Activated CD4-positive, CD25-positive, alpha-beta regulatory T cell treated with anti-CD3 and anti-CD28 coated beads, Interleukin-2, amount 50 U/mL, for 24 hours (primary cell): ENCODE measurements around the gene KCND3.

Experiments used
- ATAC-seq, 2 donors: fragments of 150-1000 bp; cut with Tn5 transposase; one replicate each; pipeline ENCODE4 v1.10.0; 2021; ENCODE audit warnings: mild to moderate bottlenecking in 1 of 2, moderate library complexity in 1 of 2

KCND3 gene

GRCh38 chr1:111837393-111837792, 152.1 kb downstream of the KCND3 start:
- ATAC-seq: no peak

GRCh38 chr1:111836111-111836510, 153.4 kb downstream of the KCND3 start:
- no peak for ATAC-seq

DNA sequence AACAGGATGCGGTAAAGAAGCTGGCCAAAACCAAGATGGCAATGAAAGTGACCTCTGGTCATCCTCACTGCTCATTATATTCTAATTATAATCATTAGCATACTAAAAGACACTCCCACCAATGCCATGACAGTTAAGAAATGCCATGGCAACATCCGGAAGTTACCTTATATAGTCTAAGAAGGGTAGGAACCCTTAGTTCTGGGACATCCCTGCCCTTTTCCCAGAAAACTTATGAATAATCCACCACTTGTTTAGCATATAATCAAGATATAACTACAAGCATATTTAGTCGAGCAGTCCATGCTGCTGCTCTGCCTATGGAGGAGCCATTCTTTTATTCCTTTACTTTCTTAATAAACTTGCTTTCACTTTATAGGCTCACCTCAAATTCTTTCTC, 154.0 kb downstream of the KCND3 start:
- no peak for ATAC-seq

GRCh38 chr1:111834956-111835355, 154.5 kb downstream of the KCND3 start:
- ATAC-seq: no peak

DNA sequence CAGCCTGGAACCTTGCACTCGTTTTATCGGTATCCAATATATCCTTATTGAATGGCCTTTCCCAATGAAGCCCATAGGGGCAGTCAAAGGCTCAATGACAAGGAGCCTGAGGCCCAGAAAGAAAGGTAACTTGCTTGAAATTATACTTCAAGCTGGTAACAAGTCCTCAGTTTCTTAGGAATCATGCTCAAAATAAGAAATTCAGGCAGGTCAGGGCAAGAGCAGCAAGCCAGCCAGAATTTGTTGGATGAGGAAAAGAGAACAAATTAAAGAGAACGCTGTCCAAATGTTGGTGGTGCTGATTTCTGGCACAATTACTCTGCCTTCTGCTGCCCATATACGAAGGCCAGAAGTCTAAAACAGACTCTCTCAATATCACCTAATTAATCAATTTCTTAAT, 156.1 kb downstream of the KCND3 start:
- no peak for ATAC-seq

DNA sequence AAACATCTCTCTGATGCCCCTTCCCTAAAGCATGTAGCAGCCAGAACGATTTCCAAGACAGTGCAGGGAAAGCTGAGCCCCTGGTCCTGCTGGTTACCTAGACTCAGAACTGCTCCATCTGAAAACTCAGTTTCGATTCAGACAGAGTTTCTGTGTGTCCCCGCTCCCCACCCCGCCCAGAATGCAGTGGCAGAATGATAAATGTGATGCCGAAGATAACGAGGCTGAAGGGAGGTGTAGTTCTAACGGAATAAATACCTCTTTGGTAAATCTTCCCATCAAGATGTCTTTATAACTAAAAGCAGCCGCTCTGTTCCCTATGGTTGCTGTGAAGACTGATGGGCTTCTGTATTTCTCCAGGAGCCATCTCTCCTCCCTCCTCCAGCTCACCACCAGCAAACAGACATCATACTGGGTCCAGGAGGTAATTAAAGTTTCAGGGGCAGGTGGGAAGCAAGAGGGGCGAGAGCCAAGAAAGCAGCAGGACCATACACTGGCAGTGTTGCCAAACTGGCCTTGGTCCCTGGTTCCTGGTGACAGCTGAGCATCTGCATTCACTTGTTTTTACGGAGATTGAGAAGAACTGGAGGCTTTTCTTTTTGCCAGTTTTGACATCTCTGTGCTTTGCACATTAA, 156.8 kb downstream of the KCND3 start:
- no peak for ATAC-seq

DNA sequence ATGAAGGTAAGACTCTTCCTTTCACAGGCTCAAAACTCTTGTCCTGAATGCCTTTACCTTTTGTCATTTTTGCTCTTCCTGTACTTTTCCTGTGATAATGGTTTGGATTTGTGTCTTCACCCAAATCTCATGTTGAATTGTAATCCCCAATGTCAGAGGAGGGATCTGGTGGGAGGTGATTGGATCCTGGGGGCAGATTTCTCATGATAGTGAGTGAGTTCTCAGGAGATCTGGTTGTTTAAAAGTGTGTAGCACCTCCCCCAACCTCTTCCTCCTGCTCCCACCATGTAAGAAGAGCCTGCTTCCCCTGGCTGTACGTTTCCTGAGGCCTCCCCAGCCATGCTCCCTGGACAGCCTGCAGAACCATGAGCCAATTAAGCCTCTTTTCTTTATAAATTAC, 158.3 kb downstream of the KCND3 start:
- ATAC-seq: no peak

GRCh38 chr1:111827946-111828345, 161.5 kb downstream of the KCND3 start:
- ATAC-seq: no peak

GRCh38 chr1:111826278-111826677, 163.2 kb downstream of the KCND3 start:
- ATAC-seq: no peak

DNA sequence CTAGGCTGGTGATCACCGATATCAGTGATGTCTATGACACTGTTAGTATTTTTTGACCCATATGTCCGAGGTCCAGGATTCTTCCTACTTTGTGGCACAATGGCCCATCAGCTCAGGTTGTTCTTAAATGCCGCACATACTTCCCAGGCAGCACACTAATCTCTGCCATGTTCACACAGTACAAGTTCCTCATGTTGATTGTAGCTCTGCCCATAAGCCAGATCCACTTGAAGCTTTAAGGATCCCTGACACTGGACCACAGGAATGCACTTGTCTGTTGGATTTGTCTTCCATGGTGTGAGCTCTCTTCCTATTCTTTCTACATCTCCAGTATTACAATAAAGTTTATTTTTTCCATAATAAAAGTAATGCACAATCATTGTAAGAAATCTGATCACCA, 164.3 kb downstream of the KCND3 start:
- no peak for ATAC-seq

- ATAC-seq: no peak
Observed at GRCh38 chr1:111822138-111822537, 167.3 kb downstream of the KCND3 start.

DNA sequence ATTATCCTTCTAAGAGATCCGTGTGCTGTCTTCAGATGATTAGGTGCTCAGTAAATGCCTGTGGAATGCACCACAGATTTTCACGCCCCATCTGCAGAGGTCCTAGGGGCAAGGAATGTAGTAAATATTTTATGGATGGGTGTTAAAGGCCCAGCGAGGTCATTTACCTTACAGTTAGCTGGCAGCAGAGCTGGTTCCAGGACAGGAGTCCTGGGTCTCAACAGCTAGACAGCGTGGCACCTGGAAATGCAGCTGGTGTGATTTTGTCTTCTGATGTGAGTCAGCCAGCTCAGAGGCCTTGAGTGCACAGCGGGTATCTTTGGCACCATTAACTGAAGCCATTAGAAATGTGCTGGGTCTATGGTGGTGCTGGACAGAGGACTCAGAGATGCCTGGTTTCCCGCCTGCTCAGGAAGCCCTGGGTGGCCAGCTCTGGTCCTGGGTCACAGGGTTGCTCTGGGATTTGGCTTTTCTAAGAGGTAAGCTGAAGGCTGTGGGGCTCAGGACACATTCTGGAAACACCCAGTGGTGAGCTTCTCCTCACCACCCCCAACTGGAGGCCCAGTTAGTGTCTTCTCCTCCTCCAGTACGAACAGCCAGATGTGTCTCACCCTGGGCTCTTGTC, 168.2 kb downstream of the KCND3 start:
- no peak for ATAC-seq

DNA sequence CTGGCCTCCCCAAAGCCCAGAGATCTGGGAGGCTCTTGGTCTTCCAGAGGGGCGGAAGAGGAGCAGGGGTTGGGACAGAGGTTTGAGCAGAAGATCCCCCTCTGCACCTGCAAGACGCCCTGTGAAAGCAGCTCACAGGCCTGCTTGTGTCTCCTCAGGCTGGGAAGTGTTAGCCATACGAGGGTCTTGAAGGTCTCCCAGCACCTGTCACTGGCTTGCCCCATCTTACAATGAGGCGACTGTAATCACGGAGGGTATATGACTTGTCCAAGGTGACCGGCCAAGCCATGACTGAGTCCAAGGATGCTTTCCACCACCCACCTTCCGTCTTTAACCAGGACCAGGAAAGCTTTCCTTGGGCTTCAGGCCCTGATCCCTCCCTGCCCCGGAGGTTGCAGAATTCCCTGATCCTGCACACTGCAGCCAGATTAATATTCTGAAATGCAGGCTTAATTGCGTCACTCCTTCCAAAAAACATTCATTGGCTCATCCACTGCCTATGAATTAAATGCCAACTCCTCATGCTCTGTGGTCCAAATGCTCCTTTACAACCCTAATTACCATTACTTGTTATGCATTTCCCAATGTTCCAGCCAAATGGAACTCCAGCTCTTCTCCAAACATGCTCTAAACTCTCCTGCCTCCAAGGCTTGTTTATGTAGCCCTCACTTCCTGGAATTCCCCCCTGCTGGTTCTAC, 169.8 kb downstream of the KCND3 start:
- ATAC-seq: no peak

DNA sequence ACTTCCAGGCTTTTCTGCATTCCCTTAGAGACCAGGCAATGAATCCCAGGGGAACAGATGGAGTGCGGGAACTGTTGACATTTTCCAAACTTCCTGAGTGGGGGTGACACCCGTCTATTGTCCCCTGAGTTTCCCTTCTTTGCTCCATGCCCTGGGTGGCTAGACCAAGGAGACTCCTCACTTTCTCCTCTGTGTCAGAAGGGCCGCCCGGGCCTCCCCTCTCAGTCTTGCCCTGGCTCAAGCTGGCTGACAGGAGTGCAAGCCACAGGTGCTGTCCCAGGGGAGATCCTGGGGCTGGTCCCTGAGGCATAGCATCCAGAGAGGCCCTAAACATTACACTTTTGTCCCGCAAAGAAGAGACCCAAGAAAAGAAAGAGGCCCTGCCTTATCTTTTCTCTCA, 170.9 kb downstream of the KCND3 start:
- ATAC-seq: no peak

DNA sequence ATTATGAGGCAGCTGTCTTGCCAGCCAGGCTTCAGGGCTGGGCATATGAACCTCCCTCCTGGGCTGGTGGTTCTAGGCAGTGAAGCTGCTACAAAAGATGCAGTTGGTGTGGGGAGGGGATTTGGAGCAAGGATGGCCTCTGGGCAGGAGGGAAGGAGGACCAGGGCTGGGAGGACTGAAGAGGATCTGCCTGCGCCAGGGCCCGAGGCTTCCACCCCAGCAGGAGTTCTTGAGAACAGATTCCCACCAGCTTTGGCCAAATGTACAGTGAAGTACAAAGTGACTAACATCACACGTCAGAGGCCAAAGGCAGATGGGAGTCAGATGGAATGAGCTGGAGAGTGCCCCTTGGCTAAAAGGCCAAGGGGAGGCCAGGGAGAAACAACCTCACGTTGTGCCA, 171.4 kb downstream of the KCND3 start:
- ATAC-seq: no peak

DNA sequence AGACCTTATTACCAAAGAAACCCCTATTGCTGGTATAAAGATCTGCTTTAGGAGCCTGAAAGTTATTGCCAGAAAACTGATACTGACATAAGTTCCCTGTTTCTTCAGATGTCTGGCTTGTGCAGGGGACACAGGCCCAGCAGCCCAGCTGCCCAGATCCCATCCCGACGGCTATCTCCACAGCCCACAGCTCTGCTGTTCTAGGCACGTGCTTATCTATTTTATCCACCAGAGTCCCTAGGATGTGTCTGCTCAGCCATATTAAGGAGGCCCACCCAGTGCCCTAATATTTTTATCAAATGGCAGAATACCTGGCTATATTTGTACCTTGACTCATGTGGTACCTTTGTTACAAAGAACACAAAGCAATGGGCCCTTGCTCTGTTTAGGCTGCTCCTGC, 174.8 kb downstream of the KCND3 start:
- no peak for ATAC-seq

DNA sequence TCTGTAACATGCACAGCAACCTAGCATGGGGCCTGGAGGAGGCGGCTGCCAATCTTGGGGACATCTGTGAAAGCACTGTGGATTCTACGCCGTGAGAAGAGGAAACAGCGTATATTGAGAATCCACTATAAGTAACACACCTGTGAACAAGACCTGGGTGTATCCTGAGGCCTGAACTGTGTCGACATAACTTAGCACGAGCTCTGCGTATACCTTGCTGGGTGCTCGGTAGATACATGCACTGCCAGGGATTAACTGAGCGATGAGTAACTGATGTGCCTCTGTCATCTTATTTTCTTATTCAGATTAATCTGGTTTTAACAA, 175.2 kb downstream of the KCND3 start:
- ATAC-seq: no peak

GRCh38 chr1:111813440-111814304, 175.8 kb downstream of the KCND3 start:
- no peak for ATAC-seq

DNA sequence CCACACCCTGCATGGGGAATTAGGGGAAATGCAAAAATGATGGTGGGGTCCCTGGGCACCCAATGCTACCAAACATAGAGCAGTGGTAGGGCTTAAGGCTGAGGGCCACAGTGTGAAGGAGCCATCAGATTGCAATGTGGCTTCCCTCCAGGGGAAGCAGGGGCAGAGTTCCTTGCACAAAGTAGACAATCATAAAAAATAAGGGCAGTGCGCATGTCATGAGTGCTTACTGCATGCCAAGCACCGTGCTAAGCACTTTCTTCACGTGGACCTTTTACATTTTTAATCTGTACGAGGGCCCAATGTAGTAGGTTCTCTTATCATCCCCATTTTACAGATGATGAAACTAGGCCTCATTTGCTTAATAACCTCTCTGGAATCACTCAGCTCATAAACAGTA, 177.2 kb downstream of the KCND3 start:
- ATAC-seq: no peak

DNA sequence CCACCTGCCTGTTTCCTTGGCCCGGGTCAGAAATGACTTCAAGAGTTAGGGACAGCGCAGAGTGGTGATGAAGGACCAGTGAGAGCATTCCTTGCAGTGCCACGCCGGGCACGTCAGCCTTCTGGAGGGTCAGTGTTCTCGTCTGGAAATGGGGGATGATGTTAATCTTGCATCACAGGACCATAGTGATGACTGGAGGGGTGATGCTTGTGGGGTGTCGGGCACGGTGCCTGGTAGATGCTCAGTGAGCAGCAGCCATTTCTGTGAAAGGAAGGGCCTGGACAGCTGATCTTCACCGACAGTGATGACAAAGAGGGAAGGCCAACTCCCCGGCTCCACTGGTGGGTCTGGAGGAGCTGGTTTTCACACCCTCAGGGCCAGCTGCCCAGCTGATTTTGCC, 177.6 kb downstream of the KCND3 start:
- no peak for ATAC-seq

- no peak for ATAC-seq
Observed at GRCh38 chr1:111805251-111805650, 184.2 kb downstream of the KCND3 start.

- no peak for ATAC-seq
Observed at GRCh38 chr1:111804776-111805175, 184.7 kb downstream of the KCND3 start.

GRCh38 chr1:111803951-111804350, 185.5 kb downstream of the KCND3 start:
- ATAC-seq: no peak

DNA sequence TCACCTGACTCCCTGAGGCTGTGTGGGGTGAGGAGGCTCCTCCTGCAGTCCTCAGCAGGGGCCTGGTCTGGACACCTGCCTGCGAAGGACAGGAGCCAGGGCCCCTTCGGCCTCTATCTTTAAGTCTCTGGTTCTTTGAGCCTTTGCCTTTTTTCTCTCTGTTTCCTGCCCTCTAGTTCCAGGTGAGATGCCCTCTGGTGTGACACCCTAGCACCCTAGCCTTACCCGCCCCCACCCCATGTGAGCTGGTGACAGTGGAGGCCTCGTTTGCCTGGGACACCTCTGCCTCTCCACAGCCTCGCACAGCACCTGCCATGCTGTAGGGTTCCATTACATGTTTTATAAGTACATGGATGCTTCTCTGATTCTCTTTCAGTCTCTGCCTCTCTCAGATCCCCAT, 186.5 kb downstream of the KCND3 start:
- ATAC-seq: no peak
